Sigmoid colon (tissue), 7 donors: ENCODE measurements around the gene HSD11B2. TPM values are rescaled to one million over a fixed set of nuclear protein-coding genes. Genes with fewer than 3 reads are reported as not detected.

Source experiments
- DNase-seq: peaks from one replicate; pipeline ENCODE4 v3.0.0-alpha.2; 2019
- H3K27ac ChIP-seq, 4 donors: fragments of 200-600 bp; sonication (generic); one replicate each; pipeline ENCODE4 v1.5.1; 2016 to 2019; ENCODE audit warnings: mild to moderate bottlenecking in 1 of 4
- H3K27me3 ChIP-seq, 3 donors: fragments of 200-600 bp; sonication (generic); one replicate each; pipeline ENCODE4 v1.5.1; 2019; ENCODE audit warnings: mild to moderate bottlenecking in 1 of 3
- H3K36me3 ChIP-seq, 4 donors: fragments of 200-600 bp; sonication (generic); one replicate each; pipeline ENCODE4 v1.5.1; 2016 to 2019
- H3K4me1 ChIP-seq, 4 donors: fragments of 200-600 bp; sonication (generic); one replicate each; pipeline ENCODE4 v1.5.1; 2017 to 2019
- H3K4me3 ChIP-seq, 4 donors: fragments of 200-600 bp; sonication (generic); one replicate each; pipeline ENCODE4 v1.5.1; 2017 to 2019; ENCODE audit warnings: mild to moderate bottlenecking in 2 of 4, moderate library complexity in 1 of 4
- H3K9me3 ChIP-seq, 4 donors: fragments of 200-600 bp in 3 of 4; sonication (generic) in 3 of 4; one replicate each; pipeline versions ENCODE4 v1.5.1 to v1.6.1; 2013 to 2019
- EP300 ChIP-seq, 4 donors: sonication (generic); formaldehyde crosslinking; IDR thresholded peaks; one replicate each; pipeline ENCODE4 v1.6.1; 2017; ENCODE audit warnings: antibody characterized with exemption in 4 of 4
- POLR2A ChIP-seq, 2 donors: fragments of 450-650 bp; IDR thresholded peaks; one replicate each; pipeline ENCODE4 v1.6.1; 2016; ENCODE audit warnings: antibody characterized with exemption in 2 of 2, mild to moderate bottlenecking in 2 of 2, moderate library complexity in 2 of 2
- POLR2AphosphoS5 ChIP-seq, 4 donors: sonication (generic); formaldehyde crosslinking; IDR thresholded peaks; one replicate each; pipeline ENCODE4 v1.6.1; 2017; ENCODE audit warnings: antibody characterized with exemption in 4 of 4
- WGBS, 2 donors: extraction: QIAGEN DNeasy Blood & Tissue Kit; methylation state at CpG; one replicate each; pipeline ENCODE4 v1.1.7; 2013; 5-methylcytosine and 5-hydroxymethylcytosine counted together
- intact Hi-C: fragments of 100-400 bp; cut with DNase I; formaldehyde crosslinking; loops from one replicate; pipeline ENCODE4 v1.15.1; 2023
- polyA plus RNA-seq, 3 donors: library from polyadenylated mRNA; stranded (reverse); fragments of 200-250 nt; gene quantifications; one replicate each; pipeline ENCODE4 v1.2.3, GENCODE V29; 2013
- total RNA-seq, 4 donors: library from RNA; depleted of rRNA; stranded (reverse); fragments of >200 nt; gene quantifications; one replicate each; pipeline ENCODE4 v1.1.0, GENCODE V29; 2016
- TF ChIP-seq, protein P1 (sequence below), 4 experiments: fragments of 450-650 bp in 3 of 4; fragments of 200-600 bp in 1 of 4; IDR thresholded peaks; one replicate each; pipeline ENCODE4 v1.5.1; 2016 to 2019; ENCODE audit warnings: antibody characterized with exemption in 4 of 4, mild to moderate bottlenecking in 3 of 4, moderate library complexity in 2 of 4
- donor health status: healthy with polysubstance abuse.
- donor health status: Bipolar disorder and iron deficiency.
- donor health status: healthy.

Gene HSD11B2
- total and polyA plus RNA-seq, 7 donors, result 0.14 to 353 (median 46.1) TPM; not detected in 1

DNA sequence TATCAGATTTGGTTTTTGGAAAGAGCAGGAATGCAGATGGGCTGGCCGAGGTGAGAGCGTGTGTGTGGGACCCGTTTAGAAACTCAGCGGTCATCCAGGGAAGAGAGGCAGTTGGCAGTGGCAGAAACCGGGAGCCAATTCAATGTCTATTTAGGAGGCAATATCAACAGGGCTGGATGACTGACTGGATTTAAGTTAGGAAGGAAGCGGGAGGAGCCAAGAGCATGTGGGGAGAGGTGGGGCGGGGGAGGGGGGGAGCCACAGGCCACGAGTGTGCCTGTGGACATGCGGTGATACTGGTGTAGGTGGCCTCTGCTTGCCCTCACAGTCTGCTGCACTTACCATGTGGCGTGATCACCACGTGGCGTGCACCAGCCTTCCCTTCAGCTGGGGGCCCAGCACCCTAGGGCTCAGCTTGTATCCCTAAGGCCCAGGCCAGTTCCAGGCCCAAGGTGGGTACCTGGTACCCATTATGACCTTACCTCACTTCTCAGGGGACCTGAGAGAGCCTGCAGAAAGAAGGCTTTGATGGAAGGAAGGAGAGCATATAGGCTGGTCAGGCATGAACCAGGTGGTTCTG is 26.9 kb upstream of the HSD11B2 start:
- peaks cover 0 to 27% (median 19%) of the 10 kb centered on the region in 4 donors for H3K4me1 ChIP-seq
- 74 to 77% methylated on average over 12 of the region's 12 CpGs for WGBS, 2 donors
- H3K36me3 ChIP-seq, result no peaks in the 10 kb centered on the region
- TF ChIP-seq POLR2AphosphoS5 (IDR thresholded peaks at IDR 0.05) (no peak), EP300 (IDR thresholded peaks at IDR 0.05) (no peak), POLR2A (IDR thresholded peaks at IDR 0.05) (no peak)
- TF ChIP-seq, protein P1, sequence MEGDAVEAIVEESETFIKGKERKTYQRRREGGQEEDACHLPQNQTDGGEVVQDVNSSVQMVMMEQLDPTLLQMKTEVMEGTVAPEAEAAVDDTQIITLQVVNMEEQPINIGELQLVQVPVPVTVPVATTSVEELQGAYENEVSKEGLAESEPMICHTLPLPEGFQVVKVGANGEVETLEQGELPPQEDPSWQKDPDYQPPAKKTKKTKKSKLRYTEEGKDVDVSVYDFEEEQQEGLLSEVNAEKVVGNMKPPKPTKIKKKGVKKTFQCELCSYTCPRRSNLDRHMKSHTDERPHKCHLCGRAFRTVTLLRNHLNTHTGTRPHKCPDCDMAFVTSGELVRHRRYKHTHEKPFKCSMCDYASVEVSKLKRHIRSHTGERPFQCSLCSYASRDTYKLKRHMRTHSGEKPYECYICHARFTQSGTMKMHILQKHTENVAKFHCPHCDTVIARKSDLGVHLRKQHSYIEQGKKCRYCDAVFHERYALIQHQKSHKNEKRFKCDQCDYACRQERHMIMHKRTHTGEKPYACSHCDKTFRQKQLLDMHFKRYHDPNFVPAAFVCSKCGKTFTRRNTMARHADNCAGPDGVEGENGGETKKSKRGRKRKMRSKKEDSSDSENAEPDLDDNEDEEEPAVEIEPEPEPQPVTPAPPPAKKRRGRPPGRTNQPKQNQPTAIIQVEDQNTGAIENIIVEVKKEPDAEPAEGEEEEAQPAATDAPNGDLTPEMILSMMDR (IDR thresholded peaks at IDR 0.05), result no peak
- no peak for DNase-seq
- no peak overlapping the region for H3K27ac ChIP-seq
- H3K27me3 ChIP-seq, result no peaks in the 10 kb centered on the region
- no peak overlapping the region for H3K4me3 ChIP-seq
- intact Hi-C loops, result no loop called here
- no peaks in the 10 kb centered on the region for H3K9me3 ChIP-seq

DNA sequence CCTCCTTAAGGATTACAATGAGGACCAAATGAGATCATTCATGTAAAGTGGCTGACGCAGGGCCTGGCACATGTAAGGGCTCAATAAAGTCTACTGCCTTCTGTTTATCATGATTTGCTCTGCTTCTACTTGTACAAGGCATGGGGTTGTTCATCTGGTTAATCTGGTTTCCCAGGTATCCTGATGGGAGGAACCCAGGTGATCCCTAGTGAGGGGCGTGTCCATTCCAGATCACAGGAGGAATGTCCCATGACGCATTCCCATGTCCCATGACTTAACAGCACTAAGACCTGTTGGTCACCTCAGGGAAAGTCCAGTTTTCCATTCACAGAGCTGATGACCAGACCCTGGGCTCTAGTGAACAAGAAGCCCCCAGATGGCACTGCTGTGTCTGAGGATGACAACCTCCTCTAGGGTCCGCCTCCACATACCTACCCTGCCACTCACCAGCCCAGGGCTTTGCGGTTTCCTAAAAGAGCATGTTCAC is 26.1 kb upstream of the HSD11B2 start:
- H3K27ac ChIP-seq, result no peak overlapping the region

GRCh38 chr16:67405336-67405735 is 25.6 kb upstream of the HSD11B2 start:
- Histone ChIP-seq H3K27ac (peak overlapping the region in 1 of 4 donors; percentile 59), H3K9me3 (no peaks in the 10 kb centered on the region), H3K27me3 (no peaks in the 10 kb centered on the region), H3K4me3 (no peak overlapping the region), H3K4me1 (peaks cover 0 to 17% (median 11%) of the 10 kb centered on the region in 4 donors), H3K36me3 (no peaks in the 10 kb centered on the region)
- WGBS, 2 donors, result 90% methylated on average over 8 of the region's 8 CpGs
- TF ChIP-seq, protein P1 (IDR thresholded peaks at IDR 0.05), result no peak
- TF ChIP-seq POLR2AphosphoS5 (IDR thresholded peaks at IDR 0.05) (no peak), POLR2A (IDR thresholded peaks at IDR 0.05) (no peak), EP300 (IDR thresholded peaks at IDR 0.05) (no peak)
- no peak for DNase-seq
- intact Hi-C loops, result loop anchor here (5.0 kb wide), 1 partner anchor 33 kb away; no protein-coding TSS in a partner anchor

More for the DNA sequence above, 26.1 kb upstream of the HSD11B2 start:
- H3K9me3 ChIP-seq, result no peaks in the 10 kb centered on the region
- TF ChIP-seq POLR2AphosphoS5 (IDR thresholded peaks at IDR 0.05), result no peak
- no peak for TF ChIP-seq POLR2A (IDR thresholded peaks at IDR 0.05)
- TF ChIP-seq, protein P1 (IDR thresholded peaks at IDR 0.05), result no peak
- TF ChIP-seq EP300 (IDR thresholded peaks at IDR 0.05), result no peak
- WGBS, 2 donors, result 43 to 80% methylated on average over 5 of the region's 5 CpGs
- intact Hi-C loops, result loop anchor here (5.0 kb wide), 1 partner anchor 32 kb away; no protein-coding TSS in a partner anchor
- no peaks in the 10 kb centered on the region for H3K27me3 ChIP-seq
- no peaks in the 10 kb centered on the region for H3K36me3 ChIP-seq
- H3K4me3 ChIP-seq, result no peak overlapping the region
- no peak for DNase-seq
- H3K4me1 ChIP-seq, result peaks cover 0 to 19% (median 12%) of the 10 kb centered on the region in 4 donors

GRCh38 chr16:67406111-67406971 is 24.6 kb upstream of the HSD11B2 start:
- no peaks in the 10 kb centered on the region for H3K9me3 ChIP-seq
- 85 to 89% methylated on average over 18 of the region's 18 CpGs for WGBS, 2 donors
- TF ChIP-seq, protein P1 (IDR thresholded peaks at IDR 0.05), result no peak
- TF ChIP-seq POLR2AphosphoS5 (IDR thresholded peaks at IDR 0.05), result peak in 1 of 4 donors; percentile 12
- no peaks in the 10 kb centered on the region for H3K36me3 ChIP-seq
- H3K27me3 ChIP-seq, result no peaks in the 10 kb centered on the region
- H3K4me1 ChIP-seq, result peaks cover 0 to 17% (median 11%) of the 10 kb centered on the region in 4 donors
- DNase-seq, result peak; percentile 80
- peak overlapping the region; percentile 25 to 62 (median 56) for H3K27ac ChIP-seq
- H3K4me3 ChIP-seq, result no peak overlapping the region
- intact Hi-C loops, result loop anchor here (5.0 kb wide), 1 partner anchor 34 kb away; no protein-coding TSS in a partner anchor
